Endothelial cell (in vitro differentiated cells): ENCODE data around the gene LCP2. TPM values are rescaled to one million over a fixed set of nuclear protein-coding genes. Genes with fewer than 3 reads are reported as not detected.

Experiments
- DNase-seq: peaks from one replicate; pipeline ENCODE4 v3.0.0; 2021; ENCODE audit warnings: low spot score
- H3K27ac Mint-ChIP-seq: one replicate; pipeline ENCODE4 v1.8.0; 2021; ENCODE audit warnings: mixed read lengths, inconsistent platforms; ENCODE audit not compliant: unreplicated experiment
- H3K27me3 Mint-ChIP-seq: one replicate; pipeline ENCODE4 v1.8.0; 2021; ENCODE audit warnings: mild to moderate bottlenecking, moderate library complexity, mixed read lengths, inconsistent platforms; ENCODE audit not compliant: unreplicated experiment
- H3K36me3 Mint-ChIP-seq: one replicate; pipeline ENCODE4 v1.8.0; 2021; ENCODE audit warnings: mild to moderate bottlenecking, low read depth, mixed read lengths, inconsistent platforms; ENCODE audit not compliant: unreplicated experiment
- H3K4me1 Mint-ChIP-seq: one replicate; pipeline ENCODE4 v1.8.0; 2021; ENCODE audit warnings: mild to moderate bottlenecking, mixed read lengths, inconsistent platforms; ENCODE audit not compliant: unreplicated experiment
- H3K4me3 Mint-ChIP-seq: one replicate; pipeline ENCODE4 v1.8.0; 2021; ENCODE audit warnings: mild to moderate bottlenecking, mixed read lengths, inconsistent platforms; ENCODE audit not compliant: unreplicated experiment
- H3K9me3 Mint-ChIP-seq: one replicate; pipeline ENCODE4 v1.8.0; 2021; ENCODE audit warnings: mixed read lengths, inconsistent platforms; ENCODE audit not compliant: unreplicated experiment
- total RNA-seq: library from RNA; stranded (reverse); fragmentation: NEBNext Ultra II Directional; extraction: Animal tissue kit (Norgen Biotek cat#: 25700); gene quantifications from one replicate; pipeline ENCODE4 v1.2.1, GENCODE V29; 2021; ENCODE audit not compliant: unreplicated experiment
- TF ChIP-seq, protein P1 (sequence below): fragments of 200-600 bp; sonication (generic); IDR thresholded peaks from one replicate; pipeline ENCODE4 v1.5.0; 2021; ENCODE audit warnings: antibody characterized with exemption; ENCODE audit not compliant: unreplicated experiment

The LCP2 gene
- total RNA-seq, 1 donor from 2014 or later = 13.8 TPM

DNA sequence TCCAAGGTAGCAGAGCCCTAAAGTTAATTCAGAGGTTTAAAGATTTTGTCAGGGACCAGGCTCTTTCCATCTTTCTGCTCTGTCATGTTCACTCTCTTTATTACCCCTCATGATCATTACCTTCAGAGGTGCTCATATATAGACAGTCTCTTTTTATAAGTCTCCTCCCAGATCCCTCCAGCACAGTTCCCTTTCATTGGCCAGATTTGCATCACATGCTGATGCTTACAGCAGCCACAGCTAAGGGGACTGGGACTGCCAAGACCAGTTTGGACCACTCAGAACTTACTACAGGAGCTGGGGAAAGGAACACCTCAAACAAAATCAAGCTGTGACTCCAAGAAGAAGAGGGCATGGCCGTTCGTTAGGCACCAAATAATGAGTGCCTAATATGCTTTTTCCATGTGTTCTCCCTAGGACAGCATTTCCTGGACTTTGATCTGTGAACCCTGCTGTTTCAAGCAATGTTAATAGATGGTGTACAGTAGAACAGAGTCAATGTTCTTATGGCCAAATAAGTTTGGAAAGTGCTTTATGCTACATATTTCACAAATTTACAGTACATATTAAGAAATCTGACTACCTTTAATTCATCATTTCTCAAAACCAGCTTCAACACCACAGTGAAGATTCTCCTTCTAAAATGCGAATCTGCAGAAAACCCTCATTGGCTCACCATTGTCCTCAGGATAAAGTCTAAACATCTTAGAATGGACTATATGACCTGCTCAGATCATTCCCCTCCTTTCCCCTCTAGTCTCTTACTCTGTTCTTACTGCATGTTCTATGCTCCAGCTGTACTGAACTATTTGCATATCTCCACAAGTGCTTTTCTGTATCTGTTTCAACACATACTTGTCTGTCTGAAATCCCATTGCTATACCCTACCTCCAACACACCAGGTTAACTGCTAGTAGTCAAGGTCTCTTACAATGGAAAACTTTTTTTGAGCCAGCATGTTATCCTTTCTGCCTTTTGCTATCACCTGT, 61.4 kb downstream of the LCP2 start:
- Mint-ChIP-seq H3K27ac (no peak overlapping the region), H3K27me3 (no peaks in the 10 kb centered on the region), H3K4me3 (no peak overlapping the region), H3K36me3 (no peaks in the 10 kb centered on the region), H3K4me1 (peaks cover 10% of the 10 kb centered on the region), H3K9me3 (no peaks in the 10 kb centered on the region)
- no peak for DNase-seq
- TF ChIP-seq, protein P1, sequence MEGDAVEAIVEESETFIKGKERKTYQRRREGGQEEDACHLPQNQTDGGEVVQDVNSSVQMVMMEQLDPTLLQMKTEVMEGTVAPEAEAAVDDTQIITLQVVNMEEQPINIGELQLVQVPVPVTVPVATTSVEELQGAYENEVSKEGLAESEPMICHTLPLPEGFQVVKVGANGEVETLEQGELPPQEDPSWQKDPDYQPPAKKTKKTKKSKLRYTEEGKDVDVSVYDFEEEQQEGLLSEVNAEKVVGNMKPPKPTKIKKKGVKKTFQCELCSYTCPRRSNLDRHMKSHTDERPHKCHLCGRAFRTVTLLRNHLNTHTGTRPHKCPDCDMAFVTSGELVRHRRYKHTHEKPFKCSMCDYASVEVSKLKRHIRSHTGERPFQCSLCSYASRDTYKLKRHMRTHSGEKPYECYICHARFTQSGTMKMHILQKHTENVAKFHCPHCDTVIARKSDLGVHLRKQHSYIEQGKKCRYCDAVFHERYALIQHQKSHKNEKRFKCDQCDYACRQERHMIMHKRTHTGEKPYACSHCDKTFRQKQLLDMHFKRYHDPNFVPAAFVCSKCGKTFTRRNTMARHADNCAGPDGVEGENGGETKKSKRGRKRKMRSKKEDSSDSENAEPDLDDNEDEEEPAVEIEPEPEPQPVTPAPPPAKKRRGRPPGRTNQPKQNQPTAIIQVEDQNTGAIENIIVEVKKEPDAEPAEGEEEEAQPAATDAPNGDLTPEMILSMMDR = no peak

DNA sequence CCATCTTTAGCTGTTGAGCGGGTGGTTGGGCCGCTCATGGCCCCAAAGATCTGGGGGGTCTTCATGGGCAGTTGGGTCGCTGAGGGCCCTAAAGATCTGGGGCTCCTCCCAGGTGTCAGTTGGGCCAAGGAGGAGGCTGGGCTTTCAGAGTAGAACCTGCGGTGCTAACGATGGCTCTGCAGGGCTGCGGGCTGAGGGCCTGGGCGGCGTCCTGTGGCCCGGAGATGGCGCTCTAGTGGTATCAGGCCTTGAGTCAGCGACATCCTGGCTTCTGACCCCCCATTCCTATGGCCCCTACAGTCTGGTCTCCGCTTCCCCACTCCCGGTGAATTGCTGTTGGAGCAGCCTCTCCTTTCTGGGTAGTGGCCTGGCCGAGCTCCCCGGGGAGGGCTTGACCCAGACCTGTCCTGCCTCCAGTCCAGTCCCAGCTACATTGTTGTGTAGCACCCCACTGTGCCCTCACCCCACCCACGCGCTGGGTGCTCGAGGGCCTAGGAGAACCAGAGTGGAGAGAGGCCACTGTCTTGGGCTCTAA, 64.2 kb downstream of the LCP2 start:
- Mint-ChIP-seq H3K4me1 (peaks cover 10% of the 10 kb centered on the region), H3K36me3 (no peaks in the 10 kb centered on the region), H3K27ac (no peak overlapping the region), H3K27me3 (no peaks in the 10 kb centered on the region), H3K4me3 (no peak overlapping the region), H3K9me3 (no peaks in the 10 kb centered on the region)
- TF ChIP-seq, protein P1 = no peak
- DNase-seq = no peak

DNA sequence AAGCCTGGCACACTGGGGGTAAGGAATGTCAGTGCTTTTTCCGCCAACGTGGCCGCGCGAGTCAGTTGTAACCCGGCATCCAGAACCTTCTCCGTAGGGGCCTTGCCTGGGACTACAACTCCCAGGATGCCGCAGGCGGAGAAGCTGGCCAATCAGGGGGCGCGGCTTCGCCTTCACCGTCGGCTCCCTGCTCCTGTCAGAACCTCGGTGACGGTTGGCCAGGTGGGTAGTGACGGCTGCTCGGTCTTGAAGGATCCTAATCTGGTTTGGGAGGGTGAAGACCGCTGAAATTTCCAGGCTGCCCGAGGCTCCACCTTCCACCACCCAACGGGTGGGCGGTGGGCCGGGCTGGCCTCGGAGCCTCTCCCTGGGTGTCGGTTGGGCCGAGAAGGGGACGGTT, 64.8 kb downstream of the LCP2 start, which contains the start of gene C5orf58:
C5orf58 (plus strand) TSS at position 200 of the 400 bp plus-strand sequence. CDS start 1,992 bp downstream, outside the sequence.
- TF ChIP-seq, protein P1 = no peak
- no peak within 1 kb of the TSS for H3K4me3 Mint-ChIP-seq
- no peaks in the 10 kb centered on the region for H3K9me3 Mint-ChIP-seq
- H3K27me3 Mint-ChIP-seq = no peaks in the 10 kb centered on the region
- no peak within 1 kb of the TSS for H3K27ac Mint-ChIP-seq
- H3K36me3 Mint-ChIP-seq = no peaks in the 10 kb centered on the region
- H3K4me1 Mint-ChIP-seq = peaks cover 7% of the 10 kb centered on the region
- no peak for DNase-seq

DNA sequence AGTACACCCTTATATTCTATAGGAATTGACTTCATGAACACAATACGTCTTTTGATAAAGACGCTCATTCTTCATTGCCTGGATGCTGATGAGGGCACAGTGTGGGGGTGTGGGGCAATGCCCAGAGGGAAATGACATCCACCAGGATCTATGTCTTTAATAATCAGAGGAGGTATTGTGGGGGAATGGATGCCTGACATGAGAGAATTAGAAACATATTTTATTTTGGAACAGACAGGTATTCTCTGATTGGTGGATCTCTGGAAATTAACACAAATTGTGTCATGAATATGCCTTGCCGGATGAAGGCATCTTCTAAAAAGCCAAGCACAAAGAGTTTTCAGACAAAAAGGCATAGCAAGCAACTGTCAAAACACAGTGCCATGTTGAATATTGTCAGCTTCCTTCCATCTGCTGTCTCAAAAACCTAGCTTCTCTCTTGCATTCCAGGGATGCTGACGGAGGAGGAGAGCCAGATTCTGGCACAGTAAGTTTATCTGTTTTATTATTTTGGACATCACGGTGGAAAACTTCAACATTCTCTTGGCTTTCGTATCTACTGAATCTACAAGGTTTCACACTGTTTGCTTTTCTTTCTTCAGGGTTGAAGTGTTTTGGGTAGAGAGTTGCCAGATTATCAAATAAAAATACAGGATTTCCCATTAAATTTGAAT, 68.7 kb downstream of the LCP2 start:
- no peaks in the 10 kb centered on the region for H3K36me3 Mint-ChIP-seq
- no peak overlapping the region for H3K4me3 Mint-ChIP-seq
- H3K27ac Mint-ChIP-seq = no peak overlapping the region
- TF ChIP-seq, protein P1 = no peak
- H3K4me1 Mint-ChIP-seq = peaks cover 29% of the 10 kb centered on the region
- no peaks in the 10 kb centered on the region for H3K9me3 Mint-ChIP-seq
- H3K27me3 Mint-ChIP-seq = peaks cover 3% of the 10 kb centered on the region
- DNase-seq = no peak
